HUDEP-2 (cell line): Measurements from ENCODE around the gene POLA1.

Experiments
- DNase-seq, 76 experiments: peaks; one replicate each; lab custom pipeline; 2025; ENCODE audit not compliant: unreplicated experiment in 76 of 76; lab: John Stamatoyannopoulos, UW

Gene POLA1

GRCh38 chrX:24955372-24955930 lies 261.7 kb downstream of the POLA1 start:
- DNase-seq, result no peak

GRCh38 chrX:24956828-24957227 lies 263.1 kb downstream of the POLA1 start:
- no peak for DNase-seq

DNA sequence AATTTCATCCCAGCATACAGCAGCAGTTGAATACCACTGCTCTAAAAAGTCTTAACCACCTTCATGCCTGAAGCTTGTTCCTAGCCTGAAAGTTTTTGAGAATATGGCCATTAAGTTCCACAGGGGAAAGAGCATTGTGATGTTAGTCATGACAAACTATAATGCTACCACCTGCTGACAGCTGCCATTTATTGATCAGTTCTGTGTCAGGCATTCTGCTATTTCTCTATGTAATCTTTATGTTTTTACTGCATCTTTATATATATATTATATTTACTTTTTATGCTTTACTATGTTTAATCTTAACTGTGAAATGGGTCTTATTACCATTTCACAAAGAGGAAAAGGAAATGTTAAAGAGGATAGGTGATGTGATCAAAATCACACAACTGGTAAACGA lies 268.1 kb downstream of the POLA1 start:
- no peak for DNase-seq

- no peak for DNase-seq
These were observed 270.1 kb downstream of the POLA1 start for GRCh38 chrX:24963823-24964222.

DNA sequence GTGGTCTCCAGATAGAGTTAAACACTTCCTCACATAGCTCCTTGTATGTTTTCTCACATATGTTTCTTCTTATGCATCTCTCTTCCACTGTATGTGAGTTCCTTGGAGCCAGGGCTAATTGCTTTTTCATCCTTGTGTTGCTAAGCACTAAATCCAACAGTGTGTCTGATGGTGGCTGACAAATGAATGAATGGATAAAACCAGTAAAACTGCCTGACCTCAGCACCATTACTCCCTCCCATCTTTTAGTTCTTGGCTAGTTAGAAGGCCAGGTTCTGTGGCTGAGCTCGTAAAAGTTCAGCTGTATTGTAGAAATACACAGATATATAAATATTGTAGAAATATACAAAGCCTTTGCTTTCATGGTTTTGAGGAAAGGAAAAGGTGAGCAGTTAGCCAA lies 271.7 kb downstream of the POLA1 start:
- no peak for DNase-seq

DNA sequence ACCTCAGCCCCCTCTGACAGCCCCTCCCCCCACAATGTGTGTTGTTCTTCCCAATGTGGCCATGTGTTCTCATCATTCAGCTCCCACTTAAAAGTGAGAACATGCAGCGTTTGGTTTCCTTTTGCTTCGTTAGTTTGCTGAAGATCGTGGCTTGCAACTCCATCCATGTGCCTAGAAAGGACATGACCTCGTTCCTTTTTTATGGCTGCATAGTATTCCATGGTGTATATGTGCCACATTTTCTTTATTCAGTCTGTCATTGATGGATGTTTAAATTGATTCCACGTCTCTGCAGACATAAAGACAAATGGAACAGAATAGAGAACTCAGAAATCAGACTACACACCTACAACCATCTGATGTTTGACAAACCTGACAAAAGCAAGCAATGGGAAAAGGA lies 276.1 kb downstream of the POLA1 start:
- DNase-seq, result no peak

GRCh38 chrX:24979081-24979480 lies 285.4 kb downstream of the POLA1 start:
- DNase-seq, result no peak

DNA sequence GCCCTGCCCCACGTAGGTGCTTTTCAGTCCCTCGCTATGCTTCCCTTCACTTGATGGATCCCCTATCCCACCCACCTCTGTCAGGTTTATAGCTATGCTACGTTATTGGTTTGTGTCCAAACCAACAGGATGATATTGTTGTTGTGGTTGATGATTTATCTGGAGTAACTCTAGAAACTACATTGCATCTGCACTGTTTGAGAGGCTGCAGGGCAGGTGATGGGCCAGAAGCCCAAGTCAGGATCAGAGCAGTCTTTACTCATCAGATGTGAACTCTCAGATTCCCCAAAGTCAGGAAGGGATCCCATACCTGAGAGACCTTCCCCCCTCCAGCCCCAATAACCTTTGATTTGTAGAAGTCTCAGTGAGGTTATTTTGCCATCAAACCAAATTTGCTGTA lies 287.3 kb downstream of the POLA1 start:
- no peak for DNase-seq

- DNase-seq, result no peak
These were observed 288.7 kb downstream of the POLA1 start for GRCh38 chrX:24982306-24982965.

DNA sequence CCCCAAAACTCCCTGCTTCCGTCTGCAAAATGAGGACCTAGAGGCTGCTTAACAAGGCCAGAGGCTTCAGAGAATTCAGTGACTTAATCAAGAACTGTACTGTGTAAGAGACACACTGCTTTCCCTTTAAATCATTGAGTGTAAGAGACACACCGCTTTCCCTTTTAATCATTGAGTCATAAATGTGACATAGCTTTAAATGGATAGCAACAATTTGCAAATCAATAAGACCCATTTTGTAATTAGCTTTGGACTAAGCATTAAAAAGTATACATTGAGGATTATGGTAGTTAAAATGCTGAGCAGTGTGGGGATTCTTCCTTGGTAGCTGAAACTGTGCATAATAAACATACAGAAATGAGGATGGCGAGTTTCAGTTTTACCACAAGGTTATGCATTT lies 290.2 kb downstream of the POLA1 start:
- no peak for DNase-seq

GRCh38 chrX:24985120-24985519 lies 291.4 kb downstream of the POLA1 start:
- no peak for DNase-seq

DNA sequence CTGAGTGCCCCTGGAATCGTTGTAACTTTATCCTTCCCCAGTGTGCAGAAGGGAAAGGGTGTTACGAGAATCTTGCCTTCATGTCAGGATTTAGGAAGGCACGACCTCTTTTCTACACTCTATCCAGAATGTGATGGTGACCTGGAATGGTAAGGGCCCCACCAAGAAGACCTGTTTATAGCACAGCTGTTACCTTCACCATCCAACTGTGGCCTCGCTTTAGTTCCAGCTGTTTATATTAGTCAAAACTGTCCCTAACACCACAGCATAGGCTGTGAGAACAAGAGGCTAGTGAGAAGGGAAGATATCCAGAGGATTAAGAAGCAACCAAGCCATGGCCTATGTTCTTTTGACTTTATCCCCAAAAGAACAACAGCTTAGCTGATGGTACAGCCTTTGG lies 294.0 kb downstream of the POLA1 start:
- DNase-seq, result no peak

GRCh38 chrX:24988314-24988713 lies 294.6 kb downstream of the POLA1 start:
- DNase-seq, result no peak

GRCh38 chrX:24990535-24990934 lies 296.8 kb downstream of the POLA1 start:
- DNase-seq, result no peak

DNA sequence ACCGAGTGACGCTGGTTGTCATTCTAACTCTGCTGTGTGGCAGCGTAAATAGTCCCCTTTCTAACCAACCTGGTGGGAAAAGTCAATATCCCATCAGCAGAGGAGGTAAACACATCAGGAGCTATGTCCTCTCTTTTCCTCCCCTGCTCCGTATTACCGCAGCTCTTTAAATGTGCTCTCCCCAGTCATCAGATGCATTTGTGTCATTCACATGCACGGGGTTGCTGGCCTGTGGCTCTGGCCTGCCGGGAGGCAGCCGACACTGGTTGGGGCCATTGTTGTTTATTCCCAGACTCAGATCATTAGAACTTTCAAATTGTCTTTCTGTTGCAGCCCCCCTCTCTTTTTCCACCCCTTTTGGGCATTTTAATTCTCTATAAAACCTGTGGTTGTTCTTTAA lies 300.2 kb downstream of the POLA1 start:
- no peak for DNase-seq

GRCh38 chrX:24996096-24996709 lies 302.5 kb downstream of the POLA1 start:
- no peak for DNase-seq

GRCh38 chrX:24999511-24999910 lies 305.8 kb downstream of the POLA1 start:
- no peak for DNase-seq

GRCh38 chrX:25001808-25002660 lies 308.3 kb downstream of the POLA1 start:
- DNase-seq, result no peak

- DNase-seq, result no peak
These were observed 308.9 kb downstream of the POLA1 start for GRCh38 chrX:25002661-25003020.

- DNase-seq, result no peak
These were observed 309.5 kb downstream of the POLA1 start for GRCh38 chrX:25003066-25003849.

DNA sequence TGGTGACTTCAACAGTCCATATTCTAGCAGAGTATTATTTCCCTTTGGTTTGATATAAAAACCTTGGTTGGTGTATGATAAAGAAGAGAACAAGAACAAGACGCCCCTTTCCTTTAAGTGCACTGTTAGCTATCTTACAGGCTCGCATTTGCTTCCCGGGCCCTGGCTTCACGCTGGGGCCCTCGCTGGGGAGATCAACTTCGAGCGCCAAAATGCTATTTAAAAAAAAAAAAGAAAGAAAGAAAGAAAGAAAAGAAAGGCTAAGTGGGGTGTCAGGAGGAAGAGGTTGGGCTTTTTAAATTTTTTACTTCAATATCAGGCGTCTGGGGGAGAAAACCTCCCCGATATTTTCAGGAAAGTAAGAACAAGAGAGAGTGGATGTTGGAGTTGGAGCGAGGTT lies 310.3 kb downstream of the POLA1 start:
- DNase-seq, result no peak
